Measurements from ENCODE around the gene AXIN2.

The AXIN2 gene

DNA sequence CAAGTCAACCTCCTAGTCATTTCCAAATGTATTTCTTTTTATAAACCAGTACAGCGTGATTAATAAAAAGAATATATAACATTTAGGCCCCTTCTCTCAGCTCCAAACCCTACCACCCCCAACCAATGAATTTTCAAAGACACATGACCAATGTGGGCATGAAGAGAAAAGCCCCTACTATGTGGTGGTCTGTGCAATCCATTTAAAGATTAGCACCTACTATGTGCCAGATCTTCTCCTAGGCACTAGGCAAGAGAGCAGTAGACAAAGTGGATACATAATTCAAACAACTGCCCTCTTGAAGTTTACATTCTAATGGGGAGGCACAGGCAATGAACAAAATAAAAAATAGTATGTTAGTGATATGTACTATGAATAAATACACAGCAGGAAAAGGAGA is 19.4 kb downstream of the AXIN2 start:
- no peak overlapping the region for H3K9ac ChIP-seq

DNA sequence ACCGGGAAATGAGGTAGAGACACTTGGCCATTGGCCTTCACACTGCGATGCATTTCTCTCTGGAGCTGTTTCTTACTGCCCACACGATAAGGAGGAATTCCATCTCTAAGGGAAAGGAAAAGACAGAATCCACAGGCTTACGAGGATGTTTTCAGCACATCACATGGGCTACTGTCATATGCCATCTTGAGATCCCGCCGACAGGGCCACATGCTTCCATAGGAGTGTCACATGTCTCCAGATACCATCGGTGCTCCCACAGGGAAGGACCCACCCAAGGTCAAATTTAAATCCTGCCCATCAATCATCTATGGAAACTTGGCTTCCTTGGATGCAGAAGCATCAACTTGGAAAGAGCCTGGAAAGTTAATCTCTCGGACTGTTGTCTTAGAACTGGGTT is 20.0 kb downstream of the AXIN2 start:
- no peak overlapping the region for H3K4me2 ChIP-seq
- TF ChIP-seq, protein P1, sequence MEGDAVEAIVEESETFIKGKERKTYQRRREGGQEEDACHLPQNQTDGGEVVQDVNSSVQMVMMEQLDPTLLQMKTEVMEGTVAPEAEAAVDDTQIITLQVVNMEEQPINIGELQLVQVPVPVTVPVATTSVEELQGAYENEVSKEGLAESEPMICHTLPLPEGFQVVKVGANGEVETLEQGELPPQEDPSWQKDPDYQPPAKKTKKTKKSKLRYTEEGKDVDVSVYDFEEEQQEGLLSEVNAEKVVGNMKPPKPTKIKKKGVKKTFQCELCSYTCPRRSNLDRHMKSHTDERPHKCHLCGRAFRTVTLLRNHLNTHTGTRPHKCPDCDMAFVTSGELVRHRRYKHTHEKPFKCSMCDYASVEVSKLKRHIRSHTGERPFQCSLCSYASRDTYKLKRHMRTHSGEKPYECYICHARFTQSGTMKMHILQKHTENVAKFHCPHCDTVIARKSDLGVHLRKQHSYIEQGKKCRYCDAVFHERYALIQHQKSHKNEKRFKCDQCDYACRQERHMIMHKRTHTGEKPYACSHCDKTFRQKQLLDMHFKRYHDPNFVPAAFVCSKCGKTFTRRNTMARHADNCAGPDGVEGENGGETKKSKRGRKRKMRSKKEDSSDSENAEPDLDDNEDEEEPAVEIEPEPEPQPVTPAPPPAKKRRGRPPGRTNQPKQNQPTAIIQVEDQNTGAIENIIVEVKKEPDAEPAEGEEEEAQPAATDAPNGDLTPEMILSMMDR (conservative IDR thresholded peaks at IDR 0.05; ENCODE audit: low read depth, low read length), result no peak
- no peaks in the 10 kb centered on the region for H3K79me2 ChIP-seq (ENCODE audit: insufficient read depth, low read depth)
- H2AFZ ChIP-seq (ENCODE audit: low read depth), result no peak overlapping the region
- H3K4me1 ChIP-seq (ENCODE audit: low read depth, poor library complexity, severe bottlenecking), result no peaks in the 10 kb centered on the region
- H3K27ac ChIP-seq, result no peak overlapping the region
- H3K4me3 ChIP-seq (IDR thresholded peaks at IDR 0.05; ENCODE audit: insufficient read depth, low read depth, low read length), result no peak overlapping the region
- no peaks in the 10 kb centered on the region for H3K27me3 ChIP-seq (ENCODE audit: insufficient read depth, low read depth)
- H3K36me3 ChIP-seq (ENCODE audit: insufficient read depth), result no peaks in the 10 kb centered on the region
- H3K9ac ChIP-seq, result no peak overlapping the region
- no peaks in the 10 kb centered on the region for H4K20me1 ChIP-seq (ENCODE audit: insufficient read depth)

More for the DNA sequence above, 19.4 kb downstream of the AXIN2 start:
- Histone ChIP-seq H3K36me3 (ENCODE audit: insufficient read depth) (no peaks in the 10 kb centered on the region), H3K4me3 (IDR thresholded peaks at IDR 0.05; ENCODE audit: insufficient read depth, low read depth, low read length) (no peak overlapping the region), H3K27me3 (ENCODE audit: insufficient read depth, low read depth) (no peaks in the 10 kb centered on the region), H4K20me1 (ENCODE audit: insufficient read depth) (no peaks in the 10 kb centered on the region), H2AFZ (ENCODE audit: low read depth) (no peak overlapping the region), H3K4me2 (no peak overlapping the region), H3K4me1 (ENCODE audit: low read depth, poor library complexity, severe bottlenecking) (no peaks in the 10 kb centered on the region), H3K27ac (no peak overlapping the region), H3K79me2 (ENCODE audit: insufficient read depth, low read depth) (no peaks in the 10 kb centered on the region)
- TF ChIP-seq, protein P1 (conservative IDR thresholded peaks at IDR 0.05; ENCODE audit: low read depth, low read length), result no peak

DNA sequence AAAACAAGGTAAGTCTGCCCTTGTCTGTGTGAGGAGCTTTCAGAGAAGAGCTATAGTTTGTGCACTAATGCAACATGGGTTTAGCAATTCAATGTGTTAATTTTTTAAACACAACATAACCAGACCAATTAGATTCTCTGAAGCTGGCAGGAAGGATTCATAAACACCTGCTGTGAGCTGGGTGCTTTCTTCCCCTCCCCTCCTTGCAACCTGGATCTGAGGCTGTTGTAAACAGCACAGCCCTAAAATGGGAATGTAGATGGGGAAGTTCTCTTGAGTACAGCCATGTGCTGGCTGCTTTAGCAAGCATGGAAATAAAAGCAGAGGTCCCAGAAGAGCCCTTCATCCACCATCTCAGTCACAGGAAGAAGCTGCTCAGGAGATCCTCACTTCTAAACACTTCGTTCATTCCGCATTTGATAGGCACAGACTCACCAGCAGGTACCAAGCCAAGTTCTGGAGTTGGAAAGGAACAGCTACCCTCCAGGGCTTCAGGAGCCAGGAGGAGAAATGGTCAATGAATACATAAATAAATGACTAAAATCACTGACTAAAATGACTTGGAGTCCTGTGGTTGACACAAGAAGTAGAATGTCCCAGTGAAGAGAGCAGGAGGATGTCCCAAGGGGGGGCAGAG is 21.7 kb downstream of the AXIN2 start:
- no peak overlapping the region for H3K27ac ChIP-seq
- no peak overlapping the region for H3K4me3 ChIP-seq (IDR thresholded peaks at IDR 0.05; ENCODE audit: insufficient read depth, low read depth, low read length)
- no peak overlapping the region for H3K9ac ChIP-seq
- TF ChIP-seq, protein P1 (conservative IDR thresholded peaks at IDR 0.05; ENCODE audit: low read depth, low read length), result no peak
- H4K20me1 ChIP-seq (ENCODE audit: insufficient read depth), result no peaks in the 10 kb centered on the region
- no peaks in the 10 kb centered on the region for H3K36me3 ChIP-seq (ENCODE audit: insufficient read depth)
- no peaks in the 10 kb centered on the region for H3K79me2 ChIP-seq (ENCODE audit: insufficient read depth, low read depth)
- no peak overlapping the region for H2AFZ ChIP-seq (ENCODE audit: low read depth)
- H3K27me3 ChIP-seq (ENCODE audit: insufficient read depth, low read depth), result no peaks in the 10 kb centered on the region
- H3K4me1 ChIP-seq (ENCODE audit: low read depth, poor library complexity, severe bottlenecking), result no peaks in the 10 kb centered on the region
- H3K4me2 ChIP-seq, result no peak overlapping the region

DNA sequence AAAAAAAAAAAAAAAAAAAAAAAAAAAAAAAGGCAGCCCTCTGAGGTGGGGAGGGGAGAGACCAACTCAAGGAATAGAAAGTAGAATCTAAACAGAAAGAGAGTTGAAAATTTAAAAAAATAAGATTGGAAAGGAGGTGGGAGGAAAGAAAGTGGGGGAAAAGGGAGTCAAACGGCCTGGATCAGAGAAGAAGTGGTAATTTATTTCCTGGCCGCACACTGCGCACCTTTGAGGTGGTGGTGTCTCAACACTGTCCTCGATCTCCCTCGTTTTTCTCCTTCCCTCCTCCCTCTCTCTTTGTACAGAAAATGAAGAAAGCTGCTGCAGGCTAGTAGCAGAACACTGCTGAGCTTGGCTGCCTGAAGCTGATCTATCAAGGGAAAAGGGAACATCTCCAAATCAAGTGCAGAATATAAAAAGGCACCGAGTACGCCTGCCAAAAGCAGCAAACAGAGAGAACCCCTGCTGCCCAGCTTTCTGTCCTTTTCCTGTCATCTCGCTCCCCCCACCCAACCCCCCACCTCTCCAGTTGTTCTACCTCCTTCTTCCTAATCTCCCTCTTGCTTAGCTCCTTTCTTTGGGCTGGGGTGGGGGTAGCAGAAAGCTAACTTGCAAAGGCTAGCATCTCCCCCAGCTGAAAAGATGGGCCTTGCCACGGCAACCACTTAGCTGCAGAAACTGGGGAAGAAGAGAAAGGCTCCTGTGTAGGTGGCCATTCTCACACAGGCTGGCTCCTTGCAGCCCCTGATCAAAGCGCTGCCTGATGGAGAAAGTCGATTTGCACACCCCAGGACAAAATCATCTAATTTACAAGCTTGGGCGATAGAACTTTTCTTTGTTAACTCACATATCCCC is 22.5 kb downstream of the AXIN2 start:
- Histone ChIP-seq H3K4me1 (ENCODE audit: low read depth, poor library complexity, severe bottlenecking) (no peaks in the 10 kb centered on the region), H3K79me2 (ENCODE audit: insufficient read depth, low read depth) (no peaks in the 10 kb centered on the region), H3K27ac (no peak overlapping the region), H3K4me3 (IDR thresholded peaks at IDR 0.05; ENCODE audit: insufficient read depth, low read depth, low read length) (no peak overlapping the region), H3K4me2 (no peak overlapping the region), H3K27me3 (ENCODE audit: insufficient read depth, low read depth) (no peaks in the 10 kb centered on the region), H4K20me1 (ENCODE audit: insufficient read depth) (no peaks in the 10 kb centered on the region), H2AFZ (ENCODE audit: low read depth) (no peak overlapping the region), H3K36me3 (ENCODE audit: insufficient read depth) (no peaks in the 10 kb centered on the region), H3K9ac (no peak overlapping the region)
- TF ChIP-seq, protein P1 (conservative IDR thresholded peaks at IDR 0.05; ENCODE audit: low read depth, low read length), result no peak
